Stimulated activated CD4-positive, alpha-beta T cell treated with anti-CD3 and anti-CD28 coated beads, Interleukin-4, amount 100 ng/mL, for 1 hour (primary cell): ENCODE results near the gene SPON1.
"Not testable (repeated sequence)": the region's sequence is repeated elsewhere in the genome, so short reads cannot be mapped to it uniquely, and the experiment has no call there.

Source experiments
- DNase-seq: peaks from one replicate; pipeline ENCODE4 v3.0.0-alpha.2; 2020

The SPON1 gene

GRCh38 chr11:13984616-13985450 is 22.3 kb downstream of the SPON1 start:
- no peak for DNase-seq

GRCh38 chr11:13986695-13987094 is 24.2 kb downstream of the SPON1 start:
- not testable (repeated sequence) for DNase-seq

- not testable (repeated sequence) for DNase-seq
Measured at GRCh38 chr11:13992158-13992856, 29.8 kb downstream of the SPON1 start.

DNA sequence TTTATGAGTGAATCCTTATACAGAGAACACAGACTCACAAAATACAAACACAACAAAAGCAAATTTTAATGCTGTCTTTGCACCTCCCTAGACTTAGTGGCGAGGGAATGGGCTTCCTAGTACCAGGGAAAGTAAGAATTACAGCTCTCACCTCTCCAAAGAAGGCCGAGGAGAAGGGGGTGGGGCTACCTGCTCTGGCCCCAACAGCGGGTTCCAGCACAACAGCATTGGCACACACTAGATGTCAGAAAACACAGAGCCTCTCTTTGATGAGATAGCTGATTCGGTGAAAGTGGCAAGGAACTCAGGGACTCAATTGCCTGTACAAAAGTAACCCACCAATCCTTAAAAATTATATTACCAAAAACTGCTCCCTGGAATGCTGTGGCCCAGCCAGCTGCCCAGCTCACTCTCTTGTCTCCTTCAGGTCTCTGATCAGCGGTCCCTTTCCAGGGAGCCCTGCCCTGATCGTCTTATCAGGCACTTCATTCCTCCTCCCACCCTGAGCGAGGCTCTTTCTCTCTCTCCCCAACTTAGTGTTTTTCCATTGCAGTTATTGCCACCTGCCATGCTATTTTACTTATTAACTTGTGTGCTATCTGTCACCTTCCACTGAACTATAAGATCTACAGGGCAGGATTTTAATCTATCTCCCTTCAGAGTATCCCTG is 30.7 kb downstream of the SPON1 start:
- no peak for DNase-seq

DNA sequence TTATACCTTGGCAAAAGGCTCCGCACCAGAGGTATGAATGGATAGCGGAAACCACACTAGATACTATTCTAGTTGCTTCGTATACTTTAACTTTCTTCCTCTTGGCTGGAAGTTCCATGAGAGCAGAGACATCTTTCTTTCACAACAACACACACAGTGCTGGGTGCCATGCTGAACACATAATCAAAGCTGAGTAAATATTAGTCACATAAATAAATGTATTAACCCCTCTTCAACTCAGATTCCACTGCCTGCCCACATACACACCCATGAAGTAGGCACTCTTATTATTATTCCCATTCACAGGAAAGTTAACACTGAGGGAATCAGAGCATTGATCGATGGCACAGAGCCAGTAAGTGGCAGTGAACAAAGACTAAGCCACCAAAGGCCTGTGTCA is 35.4 kb downstream of the SPON1 start:
- DNase-seq = no peak

DNA sequence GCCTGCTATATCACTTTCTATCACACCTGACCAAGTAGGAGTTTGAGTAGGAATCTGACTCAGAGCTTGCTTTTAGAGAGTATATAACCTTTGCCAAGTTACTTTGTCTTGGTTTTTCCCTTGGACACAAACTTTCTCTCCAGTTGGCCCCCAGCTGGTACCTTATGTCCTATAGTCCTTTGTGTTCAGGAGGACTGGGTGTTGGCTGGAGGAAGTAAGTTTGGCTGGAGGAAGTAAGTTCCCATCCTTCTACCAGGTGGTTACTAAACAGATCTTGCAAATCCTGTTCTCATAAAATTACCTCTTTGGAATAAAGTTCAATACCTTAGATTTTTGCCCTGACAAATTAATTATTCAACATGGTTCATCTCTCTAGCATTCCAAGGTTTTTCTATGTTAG is 37.2 kb downstream of the SPON1 start:
- no peak for DNase-seq

- DNase-seq = no peak
Measured at GRCh38 chr11:14001597-14001996, 39.1 kb downstream of the SPON1 start.

DNA sequence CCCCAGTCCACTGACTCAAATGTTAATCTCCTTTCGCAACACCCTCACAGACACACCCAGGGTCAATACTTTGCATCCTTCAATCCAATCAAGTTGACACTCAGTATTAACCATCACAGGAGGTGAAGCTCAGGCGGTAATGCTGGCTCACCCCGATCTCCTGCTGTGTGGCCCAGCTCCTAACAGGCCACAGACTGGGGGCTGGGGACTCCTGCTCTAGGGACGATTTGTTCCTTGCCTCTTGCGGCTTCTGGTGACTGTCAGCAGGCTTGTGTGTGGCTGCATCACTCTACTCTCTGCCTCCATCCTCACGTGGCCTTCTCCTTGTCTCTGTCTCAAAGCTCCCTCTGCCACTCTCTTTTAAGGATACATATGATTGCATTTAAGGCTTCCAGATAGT is 45.0 kb downstream of the SPON1 start:
- no peak for DNase-seq

DNA sequence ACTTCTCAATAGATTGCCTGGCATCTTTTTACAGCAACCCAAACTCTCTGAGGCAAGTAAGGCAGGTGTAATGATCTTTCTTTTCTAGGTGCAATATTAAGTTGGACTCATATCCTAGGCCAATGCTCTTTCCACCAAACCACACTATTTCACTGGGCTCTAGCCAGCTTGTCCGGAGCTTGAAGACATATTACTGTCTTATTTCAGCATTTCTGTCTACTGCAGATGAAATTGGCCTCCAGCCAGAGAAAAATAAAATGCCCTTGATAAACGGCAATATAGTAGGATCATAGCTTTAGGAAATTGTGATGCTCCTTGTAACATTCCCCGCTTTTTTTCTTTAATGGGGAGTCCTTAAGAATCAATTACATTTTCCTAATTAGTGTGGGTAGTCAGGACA is 48.1 kb downstream of the SPON1 start:
- DNase-seq = no peak

- DNase-seq = no peak
Measured at GRCh38 chr11:14012846-14013245, 50.3 kb downstream of the SPON1 start.

- no peak for DNase-seq
Measured at GRCh38 chr11:14015711-14016110, 53.2 kb downstream of the SPON1 start.

DNA sequence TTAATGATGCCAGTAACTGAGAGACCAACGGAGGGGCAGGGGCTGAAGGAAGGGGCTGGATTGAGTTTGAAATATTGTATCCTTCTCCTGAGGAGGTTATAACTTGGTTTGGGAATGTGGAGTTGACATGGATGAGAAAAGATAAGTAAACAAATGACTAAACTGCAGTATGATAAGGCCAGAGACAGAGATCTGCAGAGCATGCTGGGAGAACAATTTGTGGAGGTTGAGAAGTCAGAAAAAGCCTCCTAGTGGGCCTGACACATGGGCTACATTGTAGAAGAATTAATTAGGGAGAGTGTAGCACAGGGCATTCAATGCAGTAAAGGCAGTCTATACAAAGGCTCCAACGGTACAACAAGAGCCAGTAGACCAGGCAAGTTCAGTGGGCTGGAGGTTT is 55.9 kb downstream of the SPON1 start:
- DNase-seq = no peak

DNA sequence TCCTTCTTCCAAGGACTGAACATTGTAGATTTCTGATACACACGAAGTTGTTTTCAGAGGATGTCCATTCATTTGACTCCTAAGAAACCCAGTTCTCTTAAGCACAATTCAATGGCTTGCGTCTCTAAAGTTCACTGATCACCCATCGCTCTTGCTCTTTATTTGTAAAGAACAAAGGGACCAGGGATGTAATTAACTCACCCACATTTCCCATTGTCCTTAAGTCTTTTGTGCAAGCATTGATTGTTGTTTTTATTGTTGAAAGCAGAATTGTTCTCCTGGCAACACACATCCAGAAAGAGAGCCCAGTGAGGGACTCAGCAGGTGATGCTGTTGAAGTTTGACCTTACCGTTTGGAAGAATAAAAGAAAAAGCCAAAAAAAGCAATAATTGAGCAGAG is 59.2 kb downstream of the SPON1 start:
- DNase-seq = no peak

GRCh38 chr11:14022251-14022650 is 59.7 kb downstream of the SPON1 start:
- no peak for DNase-seq

DNA sequence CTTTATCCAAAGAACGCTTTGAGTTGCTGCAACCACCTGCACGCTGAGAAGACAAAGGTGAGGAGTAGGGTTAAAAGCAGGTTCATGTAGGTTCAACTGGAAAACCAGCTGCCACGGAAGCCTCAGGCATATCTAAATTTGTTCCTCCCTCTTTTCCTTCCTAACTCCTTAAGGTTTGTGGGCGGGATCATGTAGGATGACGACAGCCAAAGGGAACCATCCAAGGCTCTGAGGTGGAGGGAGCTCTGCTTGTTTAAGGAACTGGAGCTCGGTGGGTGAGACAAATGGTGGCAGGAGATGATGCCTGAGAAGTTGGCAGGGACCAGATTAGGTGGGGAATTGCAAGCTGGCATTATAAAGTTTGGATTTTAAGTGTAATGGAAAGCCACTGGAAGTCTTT is 60.3 kb downstream of the SPON1 start:
- no peak for DNase-seq

DNA sequence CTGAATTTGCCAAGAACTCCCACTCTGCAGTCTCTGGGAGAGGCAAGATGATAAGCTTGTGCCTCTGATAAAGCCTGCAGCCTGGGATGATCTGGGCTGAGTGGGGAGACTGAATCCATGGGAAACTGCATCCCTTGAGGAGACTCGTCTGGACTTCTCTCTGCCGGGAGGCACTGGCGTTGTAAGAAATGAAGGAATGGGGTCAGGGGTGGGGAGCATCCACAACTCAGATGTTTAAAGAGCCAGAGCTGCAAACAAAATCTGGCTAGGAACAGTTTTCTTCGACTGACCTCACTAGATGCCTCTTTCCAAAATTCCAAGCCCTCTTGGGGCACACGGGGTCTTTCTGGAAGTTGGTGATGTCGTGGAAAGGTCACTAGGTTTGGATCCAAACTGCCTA is 64.4 kb downstream of the SPON1 start:
- DNase-seq = no peak

GRCh38 chr11:14027525-14027924 is 65.0 kb downstream of the SPON1 start:
- DNase-seq = no peak

DNA sequence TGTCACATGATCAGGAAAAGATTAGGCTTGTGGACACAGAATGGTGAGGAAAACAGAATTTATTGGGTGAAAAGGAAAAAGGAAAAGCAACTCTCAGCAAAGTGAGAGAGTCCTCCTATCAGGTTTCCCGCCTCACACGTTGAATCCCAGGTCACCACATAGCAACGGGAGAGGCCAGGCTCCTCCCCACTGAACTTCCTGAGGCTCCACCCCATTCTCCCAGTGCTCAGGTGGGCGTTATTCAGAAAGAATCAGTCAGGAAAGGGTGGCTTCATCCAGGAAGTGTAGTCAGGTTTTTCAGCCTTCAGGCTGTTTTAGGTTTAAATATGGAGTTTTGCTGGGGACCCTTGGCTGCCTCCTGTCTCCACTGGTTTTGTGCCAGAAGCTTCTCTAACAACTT is 66.9 kb downstream of the SPON1 start:
- no peak for DNase-seq

DNA sequence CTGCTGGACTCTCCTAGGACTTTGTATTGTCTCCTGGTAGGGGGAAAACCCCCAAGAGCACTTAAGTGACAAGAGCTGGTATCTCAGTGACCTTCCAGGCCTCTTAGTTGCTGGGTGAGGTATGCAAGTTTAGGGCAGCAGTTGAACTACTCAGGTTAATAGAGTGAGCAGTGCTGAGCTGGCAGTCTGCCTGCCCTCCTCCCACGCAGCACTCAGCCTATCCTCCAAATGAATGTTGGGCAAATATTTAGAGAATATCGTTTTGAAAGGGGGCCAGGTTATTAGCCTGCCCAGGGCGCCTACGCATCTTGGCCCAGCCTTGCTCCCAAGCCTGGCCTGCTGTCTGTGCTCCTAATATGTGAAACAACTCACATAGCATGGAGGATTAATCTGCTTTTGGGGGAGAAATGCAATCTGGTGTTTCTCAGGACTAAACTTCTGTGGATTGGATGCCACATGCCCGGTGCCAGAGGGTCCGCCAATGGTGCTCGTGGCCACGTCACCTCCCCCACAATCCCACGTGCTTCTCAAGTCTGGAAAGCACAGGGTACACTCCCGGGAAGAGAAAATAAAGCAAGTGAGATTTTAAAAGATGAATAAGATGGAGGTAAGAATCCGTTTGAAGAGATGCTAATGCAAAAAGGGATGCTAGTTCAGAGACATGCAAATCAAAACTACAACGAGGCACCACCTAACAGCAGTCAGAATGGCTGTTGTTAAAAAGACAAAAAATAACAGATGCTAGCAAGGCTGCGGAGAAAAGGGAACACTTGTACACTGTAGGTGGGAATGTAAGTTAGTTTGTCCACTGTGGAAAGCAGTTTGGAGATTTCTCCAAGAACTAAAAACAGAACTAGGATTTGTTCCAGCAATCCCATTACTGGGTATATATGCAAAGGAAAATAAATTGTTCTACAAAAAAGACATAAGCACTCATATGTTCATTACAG is 67.7 kb downstream of the SPON1 start:
- no peak for DNase-seq

DNA sequence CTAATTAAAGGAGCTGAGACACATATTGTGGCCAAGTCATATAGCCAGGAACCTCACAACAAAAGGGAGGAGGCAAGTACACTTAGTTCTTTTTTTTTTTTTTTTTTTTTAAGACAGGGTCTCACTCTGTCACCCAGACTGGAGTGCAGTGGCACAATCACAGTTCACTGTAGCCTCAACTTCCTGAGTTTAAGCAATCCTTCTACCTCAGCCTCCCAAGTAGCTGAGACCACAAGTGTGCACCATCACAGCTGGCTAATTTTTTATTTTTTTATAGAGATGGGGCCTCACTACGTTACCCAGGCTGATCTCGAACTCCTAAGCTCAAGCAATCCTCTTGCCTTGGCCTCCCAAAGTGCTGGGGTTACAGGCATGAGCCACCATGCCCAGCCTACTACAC is 73.0 kb downstream of the SPON1 start:
- DNase-seq = not testable (repeated sequence)

DNA sequence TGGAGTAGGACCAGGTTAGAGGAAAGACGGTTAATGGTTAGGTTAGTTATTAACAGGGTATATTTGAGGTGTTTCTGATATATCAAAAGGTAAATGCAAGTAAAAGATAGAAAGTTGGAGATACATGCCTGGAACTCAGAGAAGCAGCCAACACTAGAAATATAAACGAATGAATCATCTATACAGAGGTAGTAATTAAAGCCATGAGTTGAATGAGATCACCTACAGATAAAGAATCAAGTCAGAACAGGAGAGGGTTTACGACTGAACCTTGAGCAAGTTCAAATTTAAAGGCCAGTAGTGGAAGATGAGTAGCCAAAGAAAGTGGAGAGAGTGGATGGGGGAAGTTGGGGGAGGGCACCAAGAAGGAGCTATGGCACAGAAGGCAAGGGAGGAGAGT is 73.9 kb downstream of the SPON1 start:
- no peak for DNase-seq

DNA sequence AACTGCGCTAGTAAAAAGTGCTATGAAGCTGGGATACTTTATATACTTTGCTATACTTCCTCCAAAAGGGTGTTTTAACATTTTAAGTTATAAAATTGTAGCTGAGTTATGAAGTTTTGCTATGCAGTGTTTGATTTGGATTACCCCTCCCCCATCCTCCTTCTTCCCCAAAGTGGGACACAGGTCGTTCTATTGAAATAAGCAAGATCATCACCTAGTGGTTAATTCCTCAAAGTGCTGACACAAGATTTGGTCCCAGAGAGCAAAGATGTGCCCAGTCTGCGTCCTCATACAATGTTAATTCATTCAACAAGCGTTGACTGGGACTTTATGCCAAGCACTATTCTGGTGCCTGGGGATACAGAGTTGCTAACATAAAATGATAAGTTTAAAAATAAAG is 78.5 kb downstream of the SPON1 start:
- DNase-seq = no peak

GRCh38 chr11:14041565-14041964 is 79.0 kb downstream of the SPON1 start:
- no peak for DNase-seq
